ENCODE data around the gene RPL31. TPM values are rescaled to one million over a fixed set of nuclear protein-coding genes. Genes with fewer than 3 reads are reported as not detected.
A peak's percentile ranks its signal among the peaks of the same experiment; 100 is the strongest.

RPL31 gene
- total and polyA plus RNA-seq, 2 experiments from 2014 or later, result 1,256 to 1,571 TPM

DNA sequence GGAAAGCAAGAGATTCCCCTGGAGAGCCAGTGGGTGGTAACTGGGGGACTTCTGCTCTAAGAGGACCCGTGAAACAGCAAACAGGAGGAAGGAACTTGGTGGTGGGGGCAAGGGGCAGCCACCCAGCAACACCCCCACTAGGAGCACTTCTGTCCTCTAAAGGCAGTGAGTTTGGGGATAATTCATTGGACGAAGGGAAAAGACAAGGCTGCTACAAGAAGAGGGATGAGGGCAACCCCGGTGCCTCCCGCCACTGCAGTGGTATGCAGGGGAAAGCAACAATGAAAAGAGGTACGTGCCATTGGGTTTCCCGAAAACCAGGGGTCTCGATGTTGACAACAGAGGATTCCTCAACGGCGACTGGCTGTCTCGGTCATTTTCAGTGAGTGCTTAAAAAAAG is 9.1 kb downstream of the RPL31 start:
- H3K4me3 ChIP-seq, result no peak overlapping the region
- H2AFZ ChIP-seq, result no peak overlapping the region
- no peaks in the 10 kb centered on the region for H3K9me3 ChIP-seq (ENCODE audit: low read depth)
- TF ChIP-seq EZH2 (IDR thresholded peaks at IDR 0.05; ENCODE audit: borderline replicate concordance), result no peak
- TF ChIP-seq, protein P1, sequence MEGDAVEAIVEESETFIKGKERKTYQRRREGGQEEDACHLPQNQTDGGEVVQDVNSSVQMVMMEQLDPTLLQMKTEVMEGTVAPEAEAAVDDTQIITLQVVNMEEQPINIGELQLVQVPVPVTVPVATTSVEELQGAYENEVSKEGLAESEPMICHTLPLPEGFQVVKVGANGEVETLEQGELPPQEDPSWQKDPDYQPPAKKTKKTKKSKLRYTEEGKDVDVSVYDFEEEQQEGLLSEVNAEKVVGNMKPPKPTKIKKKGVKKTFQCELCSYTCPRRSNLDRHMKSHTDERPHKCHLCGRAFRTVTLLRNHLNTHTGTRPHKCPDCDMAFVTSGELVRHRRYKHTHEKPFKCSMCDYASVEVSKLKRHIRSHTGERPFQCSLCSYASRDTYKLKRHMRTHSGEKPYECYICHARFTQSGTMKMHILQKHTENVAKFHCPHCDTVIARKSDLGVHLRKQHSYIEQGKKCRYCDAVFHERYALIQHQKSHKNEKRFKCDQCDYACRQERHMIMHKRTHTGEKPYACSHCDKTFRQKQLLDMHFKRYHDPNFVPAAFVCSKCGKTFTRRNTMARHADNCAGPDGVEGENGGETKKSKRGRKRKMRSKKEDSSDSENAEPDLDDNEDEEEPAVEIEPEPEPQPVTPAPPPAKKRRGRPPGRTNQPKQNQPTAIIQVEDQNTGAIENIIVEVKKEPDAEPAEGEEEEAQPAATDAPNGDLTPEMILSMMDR (IDR thresholded peaks at IDR 0.05; ENCODE audit: poor library complexity), result no peak
- no peak for TF ChIP-seq EZH2phosphoT487 (IDR thresholded peaks at IDR 0.05; ENCODE audit: low read depth, severe bottlenecking, unreplicated experiment)
- no peak overlapping the region for H3K27ac ChIP-seq
- H3K27me3 ChIP-seq, result no peaks in the 10 kb centered on the region
- no peak for DNase-seq (ENCODE audit: low spot score)
- no peaks in the 10 kb centered on the region for H3K9me2 ChIP-seq (replicated peaks; ENCODE audit: insufficient read depth)
- WGBS (ENCODE audit: low lambda C conversion rate, missing lambda C conversion rate), result 86% methylated on average over 10 of the region's 10 CpGs
- no peaks in the 10 kb centered on the region for H3K36me3 ChIP-seq (replicated peaks; ENCODE audit: insufficient read depth, low read depth)
- peaks cover 2% of the 10 kb centered on the region for H3K79me2 ChIP-seq
- peaks cover 16% of the 10 kb centered on the region for H4K20me1 ChIP-seq (ENCODE audit: insufficient read depth, poor library complexity, severe bottlenecking)
- no peaks in the 10 kb centered on the region for H3K4me1 ChIP-seq (ENCODE audit: insufficient read depth)
- no peak overlapping the region for H3K4me2 ChIP-seq

DNA sequence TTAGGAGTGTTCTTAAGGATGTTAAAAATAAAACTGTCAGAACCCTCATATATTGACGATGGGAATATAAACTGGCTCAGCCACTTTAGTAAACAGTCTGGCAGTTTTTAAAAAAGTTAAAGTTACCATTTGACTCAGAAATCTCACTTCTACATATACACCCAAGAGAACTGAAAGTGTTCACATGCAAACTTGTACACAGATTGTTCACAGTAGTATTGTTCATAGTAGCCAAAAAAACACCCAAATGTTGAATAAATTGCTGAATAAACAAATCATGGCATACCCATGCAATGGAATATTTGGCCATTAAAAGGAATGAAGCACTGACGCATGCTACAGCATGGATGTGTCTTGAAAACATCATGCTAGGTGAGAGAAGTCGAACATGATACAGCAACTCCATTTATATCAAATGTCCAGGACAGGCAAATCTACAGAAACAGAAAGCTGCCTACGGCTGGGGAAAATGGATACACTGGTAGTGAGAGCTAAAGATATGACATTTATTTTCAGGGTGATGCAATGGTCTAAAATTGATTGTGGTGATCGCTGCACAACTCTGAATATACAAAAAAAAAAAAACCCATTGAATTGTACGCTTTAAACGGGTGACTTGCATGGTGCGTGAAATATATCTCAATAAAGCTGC is 10.1 kb downstream of the RPL31 start:
- no peaks in the 10 kb centered on the region for H3K36me3 ChIP-seq (replicated peaks; ENCODE audit: insufficient read depth, low read depth)
- TF ChIP-seq, protein P1 (IDR thresholded peaks at IDR 0.05; ENCODE audit: poor library complexity), result no peak
- TF ChIP-seq EZH2 (IDR thresholded peaks at IDR 0.05; ENCODE audit: borderline replicate concordance) (no peak), EZH2phosphoT487 (IDR thresholded peaks at IDR 0.05; ENCODE audit: low read depth, severe bottlenecking, unreplicated experiment) (no peak)
- no peaks in the 10 kb centered on the region for H3K9me2 ChIP-seq (replicated peaks; ENCODE audit: insufficient read depth)
- peaks cover 11% of the 10 kb centered on the region for H4K20me1 ChIP-seq (ENCODE audit: insufficient read depth, poor library complexity, severe bottlenecking)
- H3K4me3 ChIP-seq, result no peak overlapping the region
- no peak overlapping the region for H3K27ac ChIP-seq
- H3K9me3 ChIP-seq (ENCODE audit: low read depth), result no peaks in the 10 kb centered on the region
- H3K4me2 ChIP-seq, result no peak overlapping the region
- H3K27me3 ChIP-seq, result no peaks in the 10 kb centered on the region
- 71% methylated on average over 8 of the region's 8 CpGs for WGBS (ENCODE audit: low lambda C conversion rate, missing lambda C conversion rate)
- no peak for DNase-seq (ENCODE audit: low spot score)
- no peaks in the 10 kb centered on the region for H3K4me1 ChIP-seq (ENCODE audit: insufficient read depth)
- no peaks in the 10 kb centered on the region for H3K79me2 ChIP-seq
- no peak overlapping the region for H2AFZ ChIP-seq

DNA sequence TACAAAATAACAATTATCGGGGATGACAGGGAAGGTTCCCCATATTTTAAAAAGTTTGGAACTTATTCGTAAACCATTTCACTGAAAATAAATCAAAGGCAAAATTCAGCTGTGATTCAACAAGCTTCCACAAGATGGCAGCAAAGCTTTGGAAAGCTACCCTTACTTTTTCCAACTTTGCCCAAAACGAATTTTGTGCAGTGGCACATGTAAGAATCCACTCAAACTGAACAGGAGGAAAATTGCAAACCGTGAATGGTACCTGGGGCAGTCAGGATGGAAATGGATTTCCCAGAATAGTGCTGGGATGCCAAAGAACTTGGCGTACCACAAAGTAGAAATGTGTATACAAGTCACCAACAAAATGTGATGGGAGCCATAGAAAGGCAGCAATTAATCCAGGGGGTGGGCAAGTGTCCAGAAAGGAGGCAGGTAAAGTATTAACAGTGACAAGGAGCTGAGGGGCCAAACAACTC is 10.7 kb downstream of the RPL31 start:
- no peak overlapping the region for H2AFZ ChIP-seq
- DNase-seq (ENCODE audit: low spot score), result peak; percentile 63
- TF ChIP-seq, protein P1 (IDR thresholded peaks at IDR 0.05; ENCODE audit: poor library complexity), result peak; percentile 89
- TF ChIP-seq EZH2 (IDR thresholded peaks at IDR 0.05; ENCODE audit: borderline replicate concordance), result no peak
- H3K27me3 ChIP-seq, result no peaks in the 10 kb centered on the region
- no peaks in the 10 kb centered on the region for H3K9me3 ChIP-seq (ENCODE audit: low read depth)
- no peaks in the 10 kb centered on the region for H3K9me2 ChIP-seq (replicated peaks; ENCODE audit: insufficient read depth)
- H3K36me3 ChIP-seq (replicated peaks; ENCODE audit: insufficient read depth, low read depth), result no peaks in the 10 kb centered on the region
- WGBS (ENCODE audit: low lambda C conversion rate, missing lambda C conversion rate), result 57% methylated on average over 5 of the region's 5 CpGs
- no peak overlapping the region for H3K4me2 ChIP-seq
- H3K79me2 ChIP-seq, result no peaks in the 10 kb centered on the region
- no peak overlapping the region for H3K27ac ChIP-seq
- H3K4me1 ChIP-seq (ENCODE audit: insufficient read depth), result no peaks in the 10 kb centered on the region
- no peak overlapping the region for H3K4me3 ChIP-seq
- peaks cover 10% of the 10 kb centered on the region for H4K20me1 ChIP-seq (ENCODE audit: insufficient read depth, poor library complexity, severe bottlenecking)

Data from hepatocyte (in vitro differentiated cells).